GM19468 (cell line): Measurements from ENCODE around the gene TOMM6.
"Not testable (repeated sequence)": the region's sequence is repeated elsewhere in the genome, so short reads cannot be mapped to it uniquely, and the experiment has no call there.

ENCODE experiments used
- ATAC-seq: cut with Tn5 transposase; IDR thresholded peaks from one replicate; pipeline ENCODE4 v1.9.1; 2021; ENCODE audit warnings: mild to moderate bottlenecking, moderate library complexity, moderate number of reproducible peaks; ENCODE audit not compliant: unreplicated experiment; ENCODE audit errors: extremely low read depth

Gene TOMM6

DNA sequence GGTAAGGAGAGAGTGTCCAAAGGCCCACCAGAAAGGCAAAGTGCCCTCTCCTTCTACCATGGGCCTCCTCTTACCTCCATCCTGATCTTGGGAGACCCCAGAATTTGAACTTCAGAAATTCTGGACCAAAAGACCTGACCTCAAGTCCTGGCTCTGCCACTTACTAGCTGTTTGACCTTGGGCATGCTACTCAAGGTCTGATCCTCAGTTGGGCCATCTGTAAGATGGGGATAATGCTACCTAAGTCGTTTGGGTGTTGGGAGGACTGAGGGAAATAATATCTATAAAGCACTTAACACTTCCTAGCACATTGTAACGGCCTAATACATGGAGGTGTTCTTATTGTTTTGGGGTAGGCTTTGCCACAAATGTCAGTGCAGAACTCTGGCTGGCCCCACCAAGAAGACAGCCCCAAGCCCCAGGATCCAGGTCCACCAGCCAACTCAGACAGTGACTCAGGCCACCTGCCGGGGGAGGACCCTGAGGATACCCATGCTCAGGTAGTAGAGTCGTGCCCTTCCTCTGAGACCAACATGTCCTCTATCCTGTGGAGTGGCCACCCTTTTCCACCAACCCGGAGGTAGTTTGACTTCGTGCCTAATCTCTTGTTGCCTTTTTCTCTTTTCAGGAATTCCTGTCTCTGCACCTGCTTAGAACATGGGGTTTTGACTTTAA lies 4.3 kb upstream of the TOMM6 start:
- ATAC-seq: no peak

DNA sequence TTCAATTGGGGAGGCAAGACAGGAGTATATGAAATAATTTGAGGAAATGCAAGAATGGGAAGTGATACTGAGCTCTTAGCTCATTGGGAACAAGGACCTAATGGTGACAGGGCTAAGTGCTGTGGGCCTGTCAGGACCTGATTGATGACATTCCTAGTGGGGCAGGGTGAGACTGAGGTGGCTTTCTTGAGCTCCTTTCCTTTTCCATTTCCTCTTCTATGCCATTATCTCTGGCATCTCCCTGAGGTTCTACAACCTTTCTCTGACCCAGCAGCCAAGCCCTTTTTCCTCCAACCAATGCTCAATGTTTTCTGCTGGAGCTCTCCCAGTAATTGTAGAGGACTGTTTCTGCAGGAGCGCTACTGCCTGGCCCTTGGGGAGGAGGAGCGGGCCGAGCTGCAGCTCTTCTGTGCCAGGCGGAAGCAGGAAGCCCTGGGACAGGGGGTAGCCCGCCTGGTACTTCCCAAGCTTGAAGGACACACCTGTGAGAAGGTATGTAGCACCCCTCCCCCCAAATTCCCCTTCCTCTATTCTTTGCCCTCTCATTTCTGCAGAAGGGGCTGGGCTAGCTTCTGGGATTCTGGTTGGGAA lies 2.8 kb upstream of the TOMM6 start:
- no peak for ATAC-seq

DNA sequence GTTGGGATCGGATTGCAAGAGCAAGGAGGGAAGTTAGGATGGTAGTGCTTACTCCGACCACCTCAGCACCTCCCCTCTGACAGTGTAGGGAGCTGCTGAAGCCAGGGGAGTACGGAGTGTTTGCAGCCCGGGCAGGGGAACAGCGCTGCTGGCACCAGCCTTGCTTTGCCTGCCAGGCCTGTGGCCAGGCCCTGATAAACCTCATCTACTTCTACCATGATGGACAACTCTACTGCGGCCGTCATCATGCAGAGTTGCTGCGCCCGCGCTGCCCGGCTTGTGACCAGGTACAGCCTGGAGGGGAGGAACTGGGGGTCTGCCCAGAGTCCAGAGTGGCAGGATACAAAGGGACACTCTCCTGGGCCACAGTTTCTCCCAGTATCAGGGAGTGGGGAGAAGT lies 2.2 kb upstream of the TOMM6 start:
- no peak for ATAC-seq

DNA sequence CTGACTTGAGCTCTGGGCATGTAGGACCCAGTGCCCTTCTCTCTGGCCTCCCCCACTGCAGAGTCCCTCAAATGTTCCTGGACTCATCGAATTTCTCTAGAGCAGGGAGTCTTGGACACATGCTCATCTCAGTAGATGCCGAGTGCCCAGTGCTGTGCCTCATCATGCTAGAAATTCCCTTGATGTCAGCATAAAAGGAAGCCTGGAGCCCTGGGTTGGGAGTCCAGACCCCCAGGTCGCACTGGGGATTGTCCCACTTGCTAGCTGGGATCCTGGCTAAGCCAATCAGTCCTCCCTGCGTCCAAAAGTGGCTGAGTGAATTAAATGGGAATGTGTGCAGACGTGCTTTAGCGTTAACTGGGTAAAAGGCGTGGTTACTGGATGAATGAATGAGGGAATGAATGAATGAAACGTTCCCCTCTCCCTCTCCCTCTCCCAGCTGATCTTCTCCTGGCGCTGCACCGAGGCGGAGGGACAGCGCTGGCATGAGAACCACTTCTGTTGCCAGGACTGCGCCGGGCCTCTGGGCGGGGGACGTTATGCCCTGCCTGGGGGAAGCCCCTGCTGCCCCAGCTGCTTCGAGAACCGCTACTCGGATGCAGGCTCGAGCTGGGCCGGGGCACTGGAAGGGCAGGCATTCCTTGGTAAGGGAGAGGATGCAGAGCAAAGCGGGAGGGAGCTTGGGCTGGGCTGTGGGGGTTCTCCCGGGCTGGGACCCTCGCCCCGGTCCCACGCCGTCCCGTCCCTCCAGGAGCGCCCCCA lies 1.6 kb upstream of the TOMM6 start:
- no peak for ATAC-seq

DNA sequence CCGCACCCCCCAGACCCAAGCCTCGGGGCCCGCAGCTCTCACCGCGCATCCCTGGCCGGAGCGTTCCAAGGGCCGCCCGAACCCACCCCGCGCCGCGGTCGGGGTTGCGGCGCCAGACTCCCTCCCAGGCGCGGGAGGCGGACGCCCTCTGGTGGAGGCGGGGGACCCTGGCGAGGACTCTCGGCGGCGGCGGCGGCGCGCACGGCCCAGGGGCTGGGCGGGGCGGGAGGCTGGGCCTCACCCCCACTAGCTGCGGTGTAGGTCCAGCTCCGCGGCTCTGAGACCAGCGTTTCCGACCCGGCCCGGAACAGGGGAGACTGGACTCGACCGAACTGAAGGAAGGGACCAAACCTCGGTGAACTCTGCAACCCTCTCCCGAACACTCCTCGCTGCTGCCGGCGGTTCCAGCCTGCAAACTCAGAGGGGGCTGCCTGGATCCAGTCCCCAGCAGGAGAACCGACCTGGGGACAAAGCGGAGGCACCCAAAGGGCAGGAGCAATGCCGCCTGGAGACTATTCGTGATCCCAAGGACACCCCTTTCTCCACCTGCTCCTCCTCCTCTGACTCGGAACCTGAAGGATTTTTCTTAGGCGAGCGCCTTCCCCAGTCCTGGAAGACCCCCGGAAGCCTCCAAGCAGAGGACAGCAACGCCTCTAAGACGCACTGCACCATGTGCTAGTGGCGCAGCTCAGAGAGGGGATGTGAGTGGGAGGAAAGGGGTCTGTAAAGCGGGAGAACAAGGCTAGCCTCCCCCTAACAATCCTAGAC lies 859 bp upstream of the TOMM6 start:
- ATAC-seq: peak; percentile 13

DNA sequence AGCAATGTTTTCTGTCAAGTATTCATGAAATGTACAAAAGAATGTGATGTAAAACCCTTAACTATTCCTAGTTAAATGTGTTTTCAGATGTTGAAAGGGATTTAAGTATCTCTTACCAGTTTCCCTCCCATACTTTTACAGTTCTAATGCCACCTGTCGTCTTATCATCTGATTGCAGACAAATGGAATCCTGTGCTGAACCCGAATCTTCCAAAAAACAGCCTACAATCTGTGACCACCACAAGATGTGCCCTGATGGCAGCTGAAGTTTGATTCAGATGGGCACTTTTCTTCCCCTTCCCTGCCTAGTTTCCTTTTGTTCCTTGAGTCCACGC lies 1.9 kb downstream of the TOMM6 start:
- ATAC-seq: no peak

DNA sequence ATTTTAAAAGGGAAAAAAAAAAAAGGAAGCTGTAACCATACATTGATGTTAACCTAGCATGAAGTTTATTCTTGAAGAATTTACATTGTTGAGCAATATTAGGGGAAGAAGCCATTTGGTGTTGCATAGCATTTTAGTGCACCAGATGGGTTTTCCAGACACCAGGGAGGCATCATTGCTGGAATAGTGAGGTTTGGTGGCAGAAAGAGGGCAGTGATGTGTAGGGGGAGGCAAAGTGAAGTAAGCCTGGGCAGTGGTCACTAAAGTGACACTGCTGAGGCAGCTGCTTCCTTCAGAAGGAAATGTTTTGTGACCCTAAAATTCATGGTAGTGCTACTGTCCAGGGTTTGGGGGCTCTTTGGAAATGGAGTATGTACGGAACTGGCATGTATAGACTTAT lies 2.6 kb downstream of the TOMM6 start:
- no peak for ATAC-seq

DNA sequence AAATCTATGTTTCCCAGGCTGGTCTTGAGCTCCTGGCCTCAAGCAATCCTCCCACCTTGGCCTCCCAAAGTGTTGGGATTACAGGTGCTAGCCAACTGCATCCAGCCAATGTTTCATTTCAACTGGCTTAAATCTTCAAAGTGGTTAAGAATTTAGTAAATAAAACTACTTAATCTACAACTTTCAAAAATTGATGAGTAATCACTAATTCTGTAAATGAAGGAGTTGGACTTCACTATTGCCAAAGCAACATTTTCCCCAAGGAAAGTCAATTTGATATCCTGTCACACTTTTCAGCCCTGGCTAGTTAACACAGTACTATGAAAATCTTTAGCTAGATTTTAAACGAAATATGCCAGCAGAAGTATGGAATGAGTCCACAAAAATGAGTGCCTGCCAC lies 3.8 kb downstream of the TOMM6 start:
- no peak for ATAC-seq

DNA sequence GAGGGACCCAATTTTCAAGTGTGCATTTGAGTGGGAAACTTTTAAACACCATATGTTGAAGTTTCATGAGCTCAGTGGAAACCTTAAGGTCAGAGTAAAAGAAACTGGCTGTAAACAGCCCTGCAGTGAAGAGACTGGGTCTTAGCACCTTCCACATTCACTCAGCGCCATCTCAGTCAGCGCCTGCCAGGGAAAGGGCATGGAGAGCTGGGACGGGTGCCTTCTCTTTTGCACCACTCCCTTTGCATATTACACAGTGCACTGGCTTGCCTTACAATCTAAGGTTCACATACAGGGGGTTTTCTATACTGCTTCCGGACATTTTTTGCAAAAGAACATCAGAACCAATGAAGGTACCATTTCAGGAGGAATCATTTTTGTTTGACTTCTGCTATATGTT lies 4.5 kb downstream of the TOMM6 start:
- ATAC-seq: no peak

DNA sequence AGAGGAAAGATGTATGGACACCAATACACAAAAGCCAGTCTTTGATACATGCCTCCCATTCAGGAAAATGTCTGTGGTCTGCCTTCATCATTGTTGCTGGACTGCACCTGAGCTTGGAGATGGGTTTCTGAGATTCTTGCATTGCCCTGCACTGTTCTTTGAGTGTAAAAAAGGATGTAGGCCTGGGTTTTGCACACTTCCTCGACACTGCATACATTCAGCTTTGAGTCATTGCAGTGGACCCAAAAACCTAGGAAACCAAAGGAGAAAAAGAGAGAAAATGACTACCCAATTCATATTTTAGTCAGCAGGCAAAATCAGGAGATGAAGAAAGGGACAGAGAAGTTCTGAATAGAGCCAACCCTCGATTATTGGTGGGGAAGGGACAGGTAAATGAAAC lies 9.0 kb downstream of the TOMM6 start:
- no peak for ATAC-seq

DNA sequence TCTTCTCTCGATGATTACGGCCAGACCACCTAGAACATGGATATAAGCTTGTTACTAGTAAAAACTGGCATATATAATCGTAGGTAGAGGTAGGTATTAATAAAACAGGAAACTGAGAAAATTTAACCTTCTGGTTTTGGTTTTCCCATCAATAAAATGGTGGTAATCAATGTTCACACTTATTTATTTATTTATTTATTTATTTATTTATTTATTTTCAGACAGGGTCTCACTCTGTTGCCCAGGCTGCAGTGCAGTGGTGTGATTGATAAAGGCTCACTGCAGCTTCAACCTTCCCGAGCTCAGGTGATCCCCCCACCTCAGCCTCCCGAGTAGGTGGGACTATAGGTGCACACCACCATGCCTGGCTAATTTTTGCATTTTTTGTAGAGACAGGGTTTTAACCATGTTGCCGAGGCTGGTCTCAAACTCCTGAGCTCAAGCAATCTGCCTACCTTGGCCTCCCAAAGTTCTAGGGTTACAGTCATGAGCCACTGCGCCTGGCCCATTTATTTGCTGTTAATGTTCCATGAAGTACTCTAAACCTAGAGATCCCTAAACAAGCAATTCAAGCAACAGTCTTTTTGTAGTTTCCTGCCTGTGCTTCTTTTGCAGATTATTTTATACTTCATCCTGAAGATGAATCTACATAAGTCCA lies 11.5 kb downstream of the TOMM6 start:
- no peak for ATAC-seq

DNA sequence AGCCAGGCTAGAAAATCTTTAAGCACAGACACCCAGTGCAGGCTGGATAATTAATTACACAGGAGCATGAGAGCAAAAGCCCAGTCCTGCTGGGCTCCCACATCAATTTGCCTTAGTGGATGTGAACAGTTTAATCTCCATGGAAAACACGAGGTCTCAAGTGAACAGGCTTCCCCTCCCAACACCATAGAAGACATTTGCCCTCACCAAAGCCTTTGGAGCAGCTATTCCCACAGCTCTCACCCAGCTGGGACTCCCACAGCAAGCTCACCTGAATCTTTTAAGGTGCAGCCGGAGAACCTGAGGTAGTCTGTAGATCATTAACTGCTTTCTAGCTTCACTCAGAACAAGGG lies 12.0 kb downstream of the TOMM6 start:
- ATAC-seq: no peak

DNA sequence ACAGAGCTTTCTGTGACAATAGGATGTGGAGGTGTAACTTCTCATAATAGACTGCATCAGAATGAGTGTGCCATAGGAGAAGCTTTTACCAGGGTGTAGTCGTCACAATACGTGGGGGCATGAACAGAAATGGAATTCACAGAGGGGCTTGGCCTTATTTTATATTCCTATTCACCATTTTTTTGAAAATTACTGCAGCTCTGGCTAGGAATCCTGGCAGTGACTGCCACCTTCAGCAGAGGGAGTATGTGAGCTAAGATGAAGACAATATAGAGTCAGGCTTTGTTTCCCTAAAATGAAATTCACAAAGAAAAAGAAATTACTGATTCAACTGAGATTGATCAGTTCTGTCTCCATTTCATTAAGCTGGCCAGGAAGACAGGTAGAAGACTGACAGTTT lies 13.9 kb downstream of the TOMM6 start:
- no peak for ATAC-seq

DNA sequence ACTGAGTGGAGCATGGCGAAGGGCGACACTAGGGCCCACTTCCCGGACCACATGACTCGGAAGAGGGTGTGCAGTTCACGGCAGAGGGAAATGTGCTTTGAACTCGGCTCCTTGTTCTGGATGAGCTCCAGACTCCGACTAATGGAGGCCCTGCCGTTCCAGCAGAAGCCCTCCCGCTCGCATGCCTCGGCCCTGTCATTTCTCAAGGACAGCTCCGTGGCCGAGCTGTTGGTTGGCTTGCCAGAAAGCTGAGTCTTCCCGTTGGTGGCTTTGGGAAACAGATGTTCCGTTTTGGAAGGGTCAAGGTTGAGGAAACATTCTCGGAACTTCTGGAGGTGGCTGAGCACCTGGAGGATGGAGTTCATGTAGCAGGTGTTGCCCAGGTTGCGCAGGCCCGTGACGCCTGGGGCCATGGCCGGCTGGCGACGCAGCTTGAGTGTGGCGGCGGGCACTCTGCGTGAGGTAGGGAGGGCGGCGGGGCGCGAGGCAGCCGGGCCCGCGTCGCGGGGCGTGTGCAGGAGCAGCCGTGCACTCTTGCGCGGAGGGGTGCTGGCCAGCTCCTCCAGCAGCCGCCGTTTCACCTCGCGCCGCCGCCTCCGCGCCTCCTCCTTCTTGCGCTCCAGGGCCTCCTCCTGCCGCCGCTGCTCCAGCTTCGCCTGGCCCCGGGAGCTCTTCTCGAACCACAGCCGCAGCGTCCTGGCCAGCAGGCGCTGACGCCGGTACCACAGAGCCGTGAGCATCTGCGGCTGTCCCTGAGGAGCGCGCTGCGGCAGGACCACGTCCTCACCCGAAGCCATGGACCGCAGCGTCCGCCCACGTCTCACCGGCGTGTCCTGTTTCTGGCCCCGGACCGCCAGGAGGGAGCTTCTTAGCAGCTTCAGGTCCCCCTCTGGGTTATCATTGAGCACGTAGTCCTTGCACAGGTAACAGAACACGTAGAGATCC lies 18.6 kb downstream of the TOMM6 start:
- ATAC-seq: no peak

DNA sequence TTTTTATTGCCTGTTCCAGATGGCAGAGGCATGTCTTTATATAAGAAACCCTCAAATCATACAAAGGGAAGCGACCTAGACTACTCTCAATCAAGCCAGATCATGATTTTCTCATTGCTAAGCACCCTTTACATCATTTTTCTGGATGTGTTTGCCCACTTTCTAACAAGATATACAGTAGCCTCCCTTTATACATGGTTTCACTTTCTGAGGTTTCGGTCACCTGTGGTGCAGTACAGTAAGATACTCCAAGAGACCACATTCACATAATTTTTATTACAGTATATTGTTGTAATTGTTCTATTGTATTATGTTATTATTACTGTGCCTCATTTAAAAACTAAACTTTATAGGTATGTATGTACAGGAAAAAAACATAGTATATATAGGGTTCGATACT lies 23.6 kb downstream of the TOMM6 start:
- ATAC-seq: no peak

DNA sequence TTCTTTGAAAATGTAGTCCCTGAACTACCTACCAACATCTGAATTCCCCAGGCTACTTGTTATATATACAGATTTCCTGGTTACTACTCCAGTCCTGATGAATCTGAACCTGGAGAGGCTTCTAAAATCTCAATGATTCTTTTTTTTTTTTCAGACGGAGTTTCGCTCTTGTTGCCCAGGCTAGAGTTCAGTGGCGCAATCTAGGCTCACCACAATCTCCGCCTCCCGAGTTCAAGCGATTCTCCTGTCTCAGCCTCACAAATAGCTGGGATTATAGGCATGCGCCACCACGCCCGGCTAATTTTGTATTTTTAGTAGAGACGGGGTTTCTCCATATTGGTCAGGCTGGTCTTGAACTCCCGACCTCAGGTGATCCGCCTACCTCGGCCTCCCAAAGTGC lies 24.5 kb downstream of the TOMM6 start:
- not testable (repeated sequence) for ATAC-seq

DNA sequence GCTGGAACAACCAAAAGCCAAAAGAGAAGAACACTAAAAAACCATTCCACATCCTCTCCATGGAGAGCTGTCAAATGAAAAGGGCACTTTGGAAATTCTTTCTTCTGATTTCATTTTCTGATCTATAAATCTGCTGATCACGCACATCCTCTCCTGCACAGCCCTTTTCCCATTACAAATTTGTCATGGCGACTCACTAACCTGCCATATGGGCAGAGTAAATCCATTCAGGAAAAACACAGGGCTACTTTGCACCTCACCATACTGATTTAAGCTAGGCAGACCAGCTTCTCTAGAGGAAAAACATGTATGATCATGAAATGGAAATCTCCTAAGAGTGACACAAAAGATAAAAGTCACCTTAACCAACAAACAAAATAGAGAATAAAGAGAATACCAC lies 26.0 kb downstream of the TOMM6 start:
- no peak for ATAC-seq

DNA sequence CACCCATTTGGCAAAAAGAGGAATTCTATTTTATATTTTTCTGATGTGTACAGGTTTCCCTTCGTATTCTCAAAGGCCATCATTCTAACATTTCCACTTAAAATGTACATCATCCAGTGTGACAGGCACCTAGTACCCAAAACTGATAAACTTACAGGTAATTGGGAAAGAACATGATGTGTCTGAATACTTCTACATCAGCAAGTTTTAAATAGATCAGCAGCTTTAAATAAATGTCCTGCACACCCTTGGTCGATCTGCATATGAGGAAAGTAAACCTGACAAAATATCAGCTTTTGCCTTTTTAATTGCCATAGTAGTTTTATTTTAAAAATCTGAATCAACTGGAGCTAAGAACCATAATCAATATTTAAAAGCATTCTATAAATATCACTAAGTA lies 26.5 kb downstream of the TOMM6 start:
- ATAC-seq: no peak

DNA sequence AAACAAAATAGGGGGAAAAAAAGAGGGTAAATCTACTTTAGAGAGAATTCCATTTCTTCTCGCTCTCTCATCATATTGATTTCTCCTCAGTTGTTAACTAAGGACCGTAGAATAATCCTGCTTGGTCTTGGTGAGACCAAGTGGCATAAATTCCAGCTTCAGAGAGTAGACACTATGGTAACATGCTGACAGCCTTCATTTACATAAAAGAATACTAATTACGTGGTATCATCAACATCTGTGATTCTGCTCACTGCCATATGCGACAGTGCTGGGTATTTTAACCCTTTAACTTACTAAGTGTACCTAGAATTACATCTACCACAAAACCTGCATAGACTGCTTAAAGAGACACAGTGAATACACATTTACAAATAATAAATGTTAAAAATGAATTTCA lies 27.1 kb downstream of the TOMM6 start:
- no peak for ATAC-seq

DNA sequence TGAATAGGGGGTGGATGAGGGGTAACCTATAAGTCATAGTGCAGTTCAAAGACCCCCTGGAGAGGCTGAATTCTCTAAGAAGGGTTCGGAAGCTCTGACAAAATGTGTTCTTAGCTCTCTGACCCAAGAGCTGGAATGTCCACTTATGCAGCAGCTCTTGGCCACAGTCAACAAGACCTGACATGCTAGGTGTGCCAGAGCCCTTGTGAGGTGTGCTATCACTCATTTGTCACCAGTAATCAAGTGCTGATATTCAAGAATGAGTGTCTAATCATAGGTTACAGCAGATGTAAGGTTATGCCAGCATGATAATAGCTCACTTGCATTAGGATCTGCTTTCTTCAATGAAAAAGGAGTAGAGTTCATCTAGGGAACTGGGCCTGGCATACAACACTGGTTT lies 28.1 kb downstream of the TOMM6 start:
- no peak for ATAC-seq
